K562 (cell line): Measurements from ENCODE around the gene TTC16. TPM values are rescaled to one million over a fixed set of nuclear protein-coding genes. Genes with fewer than 3 reads are reported as not detected.
A peak's percentile ranks its signal among the peaks of the same experiment; 100 is the strongest.

ENCODE experiments used
- CHD4 ChIP-seq: fragments of 200-600 bp; sonication (generic); IDR thresholded peaks from 3 replicates; pipeline ENCODE4 v1.6.1; 2012; ENCODE audit warnings: low read depth, mild to moderate bottlenecking, mixed read lengths, low read length, inconsistent platforms; ENCODE audit not compliant: insufficient read depth, insufficient replicate concordance, poor library complexity, severe bottlenecking
- EGR1 ChIP-seq: fragments of 450-650 bp; conservative IDR thresholded peaks from 2 replicates; pipeline ENCODE4 v1.6.1; 2017; ENCODE audit warnings: mild to moderate bottlenecking
- EP400 ChIP-seq: fragments of 450-650 bp; IDR thresholded peaks from 2 replicates; pipeline ENCODE4 v1.6.1; 2017; ENCODE audit warnings: antibody characterized with exemption, mild to moderate bottlenecking, moderate library complexity
- HDAC8 ChIP-seq: fragments of 450-650 bp; IDR thresholded peaks from 2 replicates; pipeline ENCODE4 v1.6.1; 2016; ENCODE audit warnings: mild to moderate bottlenecking, missing genetic modification characterization, moderate library complexity, missing compliant biosample characterization
- ILF3 ChIP-seq: fragments of 450-650 bp; IDR thresholded peaks from 2 replicates; pipeline ENCODE4 v1.6.1; 2018; ENCODE audit warnings: antibody characterized with exemption, mild to moderate bottlenecking, moderate library complexity, borderline replicate concordance
- KDM4B ChIP-seq, 2 experiments: fragments of 450-650 bp in 1 of 2; sonication (generic) in 1 of 2; IDR thresholded peaks; 2 replicates each; pipeline ENCODE4 v1.6.1; 2016 to 2017; ENCODE audit warnings: borderline replicate concordance in 2 of 2, antibody characterized with exemption in 1 of 2, low read depth in 1 of 2, mild to moderate bottlenecking in 1 of 2
- MAFK ChIP-seq: IDR thresholded peaks from 2 replicates; pipeline ENCODE4 v1.6.1; 2011; ENCODE audit warnings: low read length, improper control_type of control experiment
- MYC ChIP-seq, 2 experiments: fragments of 250-450 bp in 1 of 2; sonication (Bioruptor Pico) in 1 of 2; IDR thresholded peaks; 2 replicates each; pipeline versions ENCODE4 v1.5.1 to v1.6.1; 2012 to 2021; ENCODE audit warnings: low read depth in 2 of 2, borderline replicate concordance in 1 of 2, improper control_type of control experiment in 1 of 2, low read length in 1 of 2, mild to moderate bottlenecking in 1 of 2, moderate library complexity in 1 of 2
- NR2C2 ChIP-seq, 2 experiments: fragments of 200-800 bp in 1 of 2; sonication (Bioruptor generic) in 1 of 2; sonication (generic) in 1 of 2; formaldehyde crosslinking in 1 of 2; IDR thresholded peaks; 2 replicates each; pipeline versions ENCODE4 v1.6.1 to v1.8.0; 2016 to 2022; ENCODE audit warnings: mild to moderate bottlenecking in 1 of 2, missing compliant biosample characterization in 1 of 2, missing genetic modification characterization in 1 of 2, missing genetic modification reagents in 1 of 2
- POU5F1 ChIP-seq: fragments of 150-350 bp; IDR thresholded peaks from 2 replicates; pipeline ENCODE4 v1.6.1; 2014; ENCODE audit warnings: borderline replicate concordance, low read length, low read depth, mild to moderate bottlenecking; ENCODE audit not compliant: partially characterized antibody
- RHOXF2B ChIP-seq: fragments of 250-450 bp; sonication (Bioruptor Pico); conservative IDR thresholded peaks from 2 replicates; pipeline ENCODE4 v1.5.1; 2021
- SMARCC2 ChIP-seq: fragments of 450-650 bp; IDR thresholded peaks from 2 replicates; pipeline ENCODE4 v1.6.1; 2017; ENCODE audit warnings: antibody characterized with exemption, moderate library complexity, mild to moderate bottlenecking, low read depth
- SRSF3 ChIP-seq: fragments of 200-400 bp; formaldehyde crosslinking; IDR thresholded peaks from 2 replicates; pipeline ENCODE4 v1.6.1; 2016; ENCODE audit warnings: mild to moderate bottlenecking, low read length, moderate library complexity; ENCODE audit not compliant: insufficient read depth
- STAG1 ChIP-seq: sonication (generic); formaldehyde crosslinking; IDR thresholded peaks from 2 replicates; pipeline ENCODE4 v1.5.0; 2020; ENCODE audit warnings: missing genetic modification reagents, borderline replicate concordance
- THRAP3 ChIP-seq: fragments of 450-650 bp; IDR thresholded peaks from 2 replicates; pipeline ENCODE4 v1.6.1; 2016; ENCODE audit warnings: mild to moderate bottlenecking, inconsistent platforms, borderline replicate concordance
- YY1 ChIP-seq, 3 experiments: IDR thresholded peaks; 2 replicates each; pipeline ENCODE4 v1.6.1; 2011; ENCODE audit warnings: low read length in 2 of 3, mild to moderate bottlenecking in 2 of 3, moderate library complexity in 2 of 3, borderline replicate concordance in 1 of 3, control low read depth in 1 of 3, low read depth in 1 of 3; ENCODE audit not compliant: insufficient read depth in 3 of 3, insufficient replicate concordance in 2 of 3, control insufficient read depth in 1 of 3, insufficient read length in 1 of 3; ENCODE audit errors: extremely low read depth in 1 of 3
- ZBTB26 ChIP-seq: fragments of 450-650 bp; formaldehyde crosslinking; IDR thresholded peaks from 2 replicates; pipeline ENCODE4 v1.4.0; 2022; ENCODE audit warnings: missing genetic modification characterization
- ZBTB34 ChIP-seq: fragments of 250-450 bp; sonication (Bioruptor Pico); IDR thresholded peaks from 2 replicates; pipeline ENCODE4 v1.8.0; 2021; ENCODE audit warnings: mild to moderate bottlenecking, moderate library complexity
- ZKSCAN3 ChIP-seq: fragments of 250-450 bp; sonication (Bioruptor Pico); IDR thresholded peaks from 2 replicates; pipeline ENCODE4 v1.4.0; 2020
- ZNF41 ChIP-seq: fragments of 250-450 bp; sonication (Bioruptor Pico); conservative IDR thresholded peaks from 2 replicates; pipeline ENCODE4 v1.4.0; 2020; ENCODE audit warnings: mild to moderate bottlenecking
- ZNF77 ChIP-seq: fragments of 250-450 bp; sonication (Bioruptor Pico); IDR thresholded peaks from 2 replicates; pipeline ENCODE4 v1.5.0; 2020
- ZNF79 ChIP-seq: fragments of 250-450 bp; sonication (Bioruptor Pico); IDR thresholded peaks from 2 replicates; pipeline ENCODE4 v1.4.0; 2020; ENCODE audit warnings: low read depth, mild to moderate bottlenecking, moderate library complexity
- ZSCAN32 ChIP-seq: fragments of 450-650 bp; formaldehyde crosslinking; IDR thresholded peaks from 2 replicates; pipeline ENCODE4 v1.4.0; 2020; ENCODE audit warnings: mild to moderate bottlenecking, moderate library complexity
- polyA plus RNA-seq, 8 experiments: library from polyadenylated mRNA; depleted of rRNA in 4 of 8; stranded (reverse) in 5 of 8; unstranded in 3 of 8; fragments of >200 nt; fragmentation: Nextera tagmentation in 2 of 8; fragmentation: Illumina TruSeq in 1 of 8; extraction: Ambion mirVana in 2 of 8; extraction: Trizol in 1 of 8; gene quantifications; 2 replicates each; pipeline versions ENCODE4 v1.2.1 to v1.2.3, GENCODE V29; 2011 to 2014; ENCODE audit warnings: inconsistent platforms in 1 of 8, missing spikeins in 1 of 8
- total RNA-seq, 7 experiments: library from RNA; depleted of rRNA in 6 of 7; stranded (reverse); fragments of >200 nt in 6 of 7; fragmentation: Illumina TruSeq in 2 of 7; extraction: Trizol in 2 of 7; gene quantifications; 2 replicates each; pipeline versions ENCODE4 v1.2.1 to v1.2.3, GENCODE V29; 2011 to 2021; ENCODE audit warnings: low replicate concordance in 1 of 7
- TF ChIP-seq, protein P1 (sequence below): sonication (generic); formaldehyde crosslinking; IDR thresholded peaks from 2 replicates; pipeline ENCODE4 v1.8.0; 2022; ENCODE audit warnings: mild to moderate bottlenecking, missing genetic modification reagents

TTC16 gene
- total and polyA plus RNA-seq, 9 of the 15 experiments (the other 6 are each of a cell fraction or from before 2014, with no cell fraction given): 0.11 TPM; not detected in 8

DNA sequence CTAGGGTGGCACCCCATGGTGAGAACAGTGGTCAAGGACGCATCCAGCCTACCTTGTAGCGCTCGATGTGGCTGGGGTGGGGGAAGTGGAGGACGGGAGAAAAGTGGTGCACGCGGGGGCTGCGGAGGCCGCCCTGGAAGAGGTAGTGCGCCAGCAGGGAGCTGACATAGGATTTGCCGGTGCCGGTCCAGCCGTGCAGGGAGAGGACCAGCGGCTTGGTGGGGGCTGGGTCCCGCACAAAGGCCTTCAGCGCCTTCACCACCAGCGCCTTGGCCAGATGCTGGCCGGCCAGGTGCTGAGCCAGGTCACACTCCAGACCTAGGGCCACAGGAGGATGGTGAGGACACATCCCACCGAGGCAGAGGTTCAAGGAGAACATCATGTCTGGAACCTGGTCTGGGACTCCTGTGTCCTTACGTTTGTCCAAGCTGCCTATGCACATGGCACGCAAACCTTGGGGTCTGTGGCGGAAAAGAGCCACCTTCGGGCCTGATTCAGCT is 18.4 kb downstream of the TTC16 start (continued):
- TF ChIP-seq MAFK: 0 out of 2 replicates have a peak, but pooled peaks have one; percentile 6
- TF ChIP-seq MYC (IDR thresholded peaks at IDR 0.05; ENCODE audit: low read depth, low read length): peak; percentile 64; the same call in 1 of the 2 replicates
- TF ChIP-seq MYC (CRISPR knock-in tag; IDR thresholded peaks at IDR 0.05; ENCODE audit: borderline replicate concordance, low read depth): 0 out of 2 replicates have a peak, but pooled peaks have one; percentile 38
- peak; percentile 96 for TF ChIP-seq STAG1
- no peak for TF ChIP-seq HDAC8 (tag)
- no peak for TF ChIP-seq CHD4
- TF ChIP-seq RHOXF2B: no peak
- TF ChIP-seq SRSF3: no peak
- TF ChIP-seq ZNF79 (CRISPR knock-in tag): no peak
- TF ChIP-seq EP400: no peak
- no peak for TF ChIP-seq ZSCAN32 (CRISPR knock-in tag)
- no peak for TF ChIP-seq EGR1
- TF ChIP-seq KDM4B (IDR thresholded peaks at IDR 0.05; ENCODE audit: borderline replicate concordance in 2 of 2, low read depth in 1 of 2): 0 out of 4 replicates have a peak, but pooled peaks of 1 of the 2 experiments have one; percentile 10
- TF ChIP-seq, protein P1, sequence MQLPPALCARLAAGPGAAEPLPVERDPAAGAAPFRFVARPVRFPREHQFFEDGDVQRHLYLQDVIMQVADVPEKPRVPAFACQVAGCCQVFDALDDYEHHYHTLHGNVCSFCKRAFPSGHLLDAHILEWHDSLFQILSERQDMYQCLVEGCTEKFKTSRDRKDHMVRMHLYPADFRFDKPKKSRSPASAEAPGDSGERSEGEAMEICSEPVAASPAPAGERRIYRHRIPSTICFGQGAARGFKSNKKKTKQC: peak; percentile 38; the same call in 1 of the 2 replicates
- no peak for TF ChIP-seq POU5F1
- no peak for TF ChIP-seq YY1 (IDR thresholded peaks at IDR 0.05; ENCODE audit: borderline replicate concordance in 1 of 3, control insufficient read depth in 1 of 3, extremely low read depth in 1 of 3, insufficient read depth in 3 of 3, insufficient read length in 1 of 3, insufficient replicate concordance in 2 of 3, low read depth in 1 of 3, low read length in 2 of 3)
- no peak for TF ChIP-seq ZKSCAN3 (CRISPR knock-in tag)
- no peak for TF ChIP-seq ILF3
- TF ChIP-seq SMARCC2: no peak
- no peak for TF ChIP-seq ZNF77
- TF ChIP-seq THRAP3: no peak
- TF ChIP-seq ZBTB26 (CRISPR knock-in tag): no peak
- peak; percentile 30; the same call in 1 of the 2 replicates for TF ChIP-seq NR2C2 (CRISPR knock-in tag; IDR thresholded peaks at IDR 0.05)
- TF ChIP-seq NR2C2 (tag; IDR thresholded peaks at IDR 0.05): no peak
- TF ChIP-seq ZBTB34 (CRISPR knock-in tag): no peak
- no peak for TF ChIP-seq ZNF41 (CRISPR knock-in tag)
